Right forelimb (tissue), 1 donor: Measurements from ENCODE around the gene MECR.

Experiments
- DNase-seq: peaks from one replicate; pipeline ENCODE4 v3.0.0-alpha.2; 2018

Gene MECR

DNA sequence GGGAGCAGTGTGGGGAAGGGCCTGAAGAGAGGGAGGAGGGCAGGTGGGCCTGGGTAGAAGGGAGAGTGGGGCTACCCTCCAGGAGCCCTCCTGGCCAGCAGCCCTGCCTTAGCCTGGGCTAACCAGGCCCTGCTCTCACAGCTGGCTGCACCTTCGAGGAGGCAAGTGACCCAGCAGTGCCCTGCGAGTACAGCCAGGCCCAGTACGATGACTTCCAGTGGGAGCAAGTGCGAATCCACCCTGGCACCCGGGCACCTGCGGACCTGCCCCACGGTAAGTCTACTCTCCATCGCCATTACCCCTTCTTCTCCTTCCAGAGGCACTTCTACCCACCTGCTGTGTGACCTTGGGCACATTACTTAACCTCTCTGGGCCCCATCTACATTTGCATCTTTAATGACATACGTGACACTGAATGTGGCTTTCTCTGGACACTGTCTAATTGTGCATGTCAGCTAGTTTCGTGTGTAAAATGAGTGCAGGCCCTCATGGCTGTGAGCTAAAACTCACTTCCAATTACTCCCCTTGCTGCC lies 24.5 kb upstream of the MECR start:
- DNase-seq, result no peak

DNA sequence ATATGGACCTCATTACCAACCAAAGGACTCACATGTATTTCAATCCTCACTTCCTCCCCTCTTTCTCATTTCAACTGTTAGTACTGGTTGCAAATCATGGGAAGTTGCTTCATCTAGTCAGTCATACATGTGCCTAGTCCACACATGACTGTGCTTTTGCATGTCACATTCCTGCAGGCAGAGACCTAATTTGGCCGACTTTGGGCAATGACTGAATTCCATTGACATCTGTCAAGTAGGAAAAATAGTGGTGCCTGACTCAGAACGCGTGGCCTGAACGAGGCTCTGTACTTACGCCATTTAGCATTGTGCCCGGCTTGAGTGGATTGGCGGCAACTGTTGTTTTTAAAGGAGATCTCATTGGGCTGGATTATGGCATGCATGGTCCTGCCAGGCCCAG lies 23.6 kb upstream of the MECR start:
- no peak for DNase-seq

DNA sequence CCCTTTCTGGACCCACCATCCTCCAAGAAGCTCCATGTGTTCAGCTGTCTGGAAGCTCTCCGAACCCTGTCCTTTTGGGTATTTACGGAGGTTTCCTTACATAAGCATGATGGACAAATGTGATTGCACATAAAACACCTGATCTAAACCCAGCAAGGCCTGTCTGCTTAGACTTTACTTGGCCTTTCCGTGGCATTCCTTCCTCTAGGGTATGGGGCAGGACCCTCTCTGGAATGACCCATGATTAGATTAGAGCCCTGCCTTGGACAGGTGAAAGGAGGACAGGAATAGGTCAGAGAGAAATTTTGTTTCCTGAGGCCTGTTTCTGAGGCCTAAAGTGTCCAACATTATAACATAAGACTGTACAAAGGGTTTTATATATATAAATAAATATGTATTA lies 22.4 kb upstream of the MECR start:
- no peak for DNase-seq

DNA sequence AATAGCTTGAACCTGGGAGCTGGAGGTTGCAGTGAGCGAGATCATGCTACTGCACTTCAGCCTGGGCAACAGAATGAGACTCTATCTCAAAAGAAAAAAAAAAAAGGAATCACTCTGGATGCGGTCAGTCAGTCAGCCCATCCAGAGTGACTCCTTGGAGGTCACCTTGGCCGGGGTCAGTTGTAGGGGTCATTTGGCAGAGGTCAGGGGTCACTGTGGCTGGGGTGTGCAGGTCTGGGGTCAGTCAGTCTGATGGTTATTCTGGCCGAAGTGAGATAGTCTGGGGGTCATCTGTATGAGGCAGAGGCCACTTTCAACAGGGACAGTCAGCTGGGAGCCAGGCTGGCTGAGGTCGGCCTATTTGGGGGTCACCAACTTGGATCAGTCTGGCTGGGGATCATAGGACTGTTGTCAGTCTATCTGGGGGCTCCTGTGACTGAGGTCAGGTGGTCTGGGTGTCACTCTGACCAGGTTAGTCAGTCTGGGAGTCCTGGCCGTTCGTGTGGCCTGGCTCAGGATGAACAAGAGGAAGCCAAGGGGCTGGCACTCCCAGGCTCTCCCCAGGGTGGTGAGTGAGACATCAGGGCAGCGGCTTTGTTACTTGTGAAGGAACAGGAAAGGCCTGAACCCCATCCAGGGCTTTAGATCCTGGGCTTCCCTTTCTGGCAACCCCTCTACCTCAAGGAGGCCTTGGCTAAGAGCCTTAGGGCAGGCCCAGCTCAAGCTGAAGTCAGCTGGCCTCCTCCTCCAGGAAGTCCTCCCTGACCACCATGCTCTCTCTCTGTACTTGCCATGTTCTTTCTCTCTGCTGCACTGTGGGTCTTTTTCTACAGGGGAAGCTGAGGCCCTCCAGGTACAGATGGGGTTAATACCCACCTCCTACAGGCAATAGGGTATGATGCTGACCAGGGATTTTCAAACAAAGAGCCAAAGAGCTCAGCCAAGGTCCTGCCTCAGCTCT lies 20.7 kb upstream of the MECR start:
- no peak for DNase-seq

DNA sequence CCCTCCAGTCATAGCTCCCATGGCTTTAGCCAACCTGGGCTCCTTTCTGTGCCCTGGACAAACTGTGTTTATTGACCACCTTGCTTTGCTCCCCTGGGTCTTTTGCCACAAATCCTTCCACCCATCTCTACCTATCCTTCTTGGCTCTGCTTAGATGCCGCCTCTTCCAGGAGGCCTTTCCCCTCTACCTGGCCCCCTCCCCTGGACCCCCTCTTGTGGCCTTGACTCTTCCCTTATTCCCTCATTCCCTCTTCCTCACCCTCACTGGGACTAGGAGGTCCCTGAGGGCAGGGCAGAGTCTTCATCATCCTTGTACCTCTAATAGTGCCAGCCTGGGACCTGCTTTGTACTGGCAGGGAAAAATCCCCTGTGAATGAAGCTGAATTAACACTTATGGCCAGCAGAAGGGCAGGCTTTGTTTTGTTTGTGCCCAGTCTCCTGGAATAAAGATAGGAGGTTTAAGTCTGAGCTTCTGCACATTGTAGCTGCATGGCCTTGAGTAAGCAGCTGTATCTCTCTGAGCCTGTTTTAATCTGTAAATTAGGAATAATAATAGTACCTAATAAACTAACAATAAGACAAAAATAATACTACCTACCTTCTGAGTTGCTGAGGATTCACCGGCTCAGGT lies 19.3 kb upstream of the MECR start:
- no peak for DNase-seq

DNA sequence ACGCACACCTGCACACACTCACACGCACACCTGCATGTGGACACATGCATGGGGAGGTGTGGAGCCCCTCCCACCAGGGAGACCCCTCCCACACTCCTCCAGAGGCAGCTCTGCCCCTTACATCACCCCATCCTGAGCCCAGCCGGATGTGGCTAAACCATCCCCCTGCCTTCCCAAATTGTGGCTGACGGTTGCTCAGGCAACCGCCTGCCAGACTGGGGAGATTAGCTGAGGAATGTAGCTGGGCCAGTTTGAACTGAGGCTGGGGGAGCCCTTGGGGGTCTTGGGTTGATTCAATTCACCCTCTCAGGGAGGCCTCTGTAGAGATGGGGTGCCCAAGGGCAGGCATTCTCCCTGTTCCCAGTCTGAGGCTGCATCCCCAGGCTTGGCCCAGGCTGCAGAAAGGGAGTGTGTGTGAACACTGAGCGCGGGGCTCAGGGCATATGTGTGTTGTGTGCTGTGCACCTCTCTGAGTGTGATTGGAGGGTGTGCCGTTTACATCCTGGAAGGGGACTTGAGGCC lies 18.5 kb upstream of the MECR start:
- DNase-seq, result no peak

DNA sequence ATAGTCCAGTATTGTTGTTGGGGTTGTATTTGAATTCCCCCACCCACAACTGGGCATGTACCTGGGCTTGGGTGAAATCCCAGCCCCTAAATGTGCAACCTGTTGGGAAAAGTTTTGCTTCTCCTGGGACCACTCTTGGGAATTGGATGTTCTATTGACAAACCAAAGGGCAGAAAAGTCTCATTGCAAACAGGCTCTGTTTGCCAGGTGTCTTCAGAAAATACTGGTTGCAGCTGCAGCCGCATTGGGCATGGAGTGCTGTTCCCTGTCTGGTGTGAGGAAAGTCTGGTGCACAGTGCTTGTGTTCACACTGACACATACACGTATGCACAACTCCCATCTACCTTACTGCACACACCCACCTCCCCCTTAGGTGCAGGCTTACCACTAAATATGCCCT lies 17.7 kb upstream of the MECR start:
- DNase-seq, result no peak

DNA sequence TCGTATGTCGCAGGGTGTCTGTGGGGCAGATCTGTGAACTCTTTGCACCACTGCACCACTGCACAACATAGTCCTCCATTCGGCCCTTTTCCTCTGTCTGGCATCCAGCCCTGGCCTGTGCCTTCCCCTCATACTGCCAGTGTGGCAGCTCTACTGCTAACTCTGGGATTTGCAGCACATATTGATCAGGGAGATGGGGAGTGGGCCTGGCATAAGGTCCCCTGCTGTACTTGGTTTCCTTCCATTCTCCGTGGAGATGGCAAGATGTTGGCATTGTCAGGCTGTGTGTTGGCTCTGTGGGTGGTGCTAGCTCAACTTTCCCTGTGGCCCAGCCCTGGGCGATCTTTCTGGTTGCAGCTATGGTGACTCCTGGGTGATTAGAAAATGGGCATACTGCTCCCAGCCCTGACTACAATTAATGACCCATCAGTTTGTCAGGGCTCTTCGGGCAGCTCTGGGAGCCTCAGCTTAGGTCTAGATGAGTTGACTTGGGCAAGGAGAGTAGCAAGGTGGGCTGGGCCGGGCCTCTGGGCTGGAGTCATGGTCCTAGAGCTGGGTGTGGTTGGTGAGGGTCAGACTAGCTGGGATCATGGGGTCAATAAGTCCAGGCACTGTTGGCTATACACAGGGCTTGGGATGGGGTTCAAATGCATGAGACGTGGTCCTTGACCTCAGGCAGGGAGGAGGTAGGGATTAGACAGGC lies 17.0 kb upstream of the MECR start:
- no peak for DNase-seq

DNA sequence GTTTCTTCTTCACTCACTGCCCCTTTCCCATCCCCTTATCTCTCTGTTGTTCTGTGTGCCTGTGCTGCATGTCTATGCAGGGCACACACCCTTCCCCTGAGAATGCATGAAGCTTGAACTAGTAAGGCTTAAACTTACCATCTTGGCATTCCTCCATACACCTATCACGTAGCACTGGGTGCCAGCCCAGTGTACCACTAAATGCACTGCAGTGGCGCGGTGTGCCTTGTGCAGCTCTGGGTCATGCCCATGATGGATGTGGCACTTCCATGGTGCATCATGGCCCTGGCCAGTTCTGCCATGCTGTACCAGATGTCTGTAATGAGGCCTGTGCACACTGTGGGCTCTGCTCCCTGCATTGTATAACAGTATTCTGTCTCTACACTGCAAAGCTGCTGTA lies 16.3 kb upstream of the MECR start:
- DNase-seq, result no peak

DNA sequence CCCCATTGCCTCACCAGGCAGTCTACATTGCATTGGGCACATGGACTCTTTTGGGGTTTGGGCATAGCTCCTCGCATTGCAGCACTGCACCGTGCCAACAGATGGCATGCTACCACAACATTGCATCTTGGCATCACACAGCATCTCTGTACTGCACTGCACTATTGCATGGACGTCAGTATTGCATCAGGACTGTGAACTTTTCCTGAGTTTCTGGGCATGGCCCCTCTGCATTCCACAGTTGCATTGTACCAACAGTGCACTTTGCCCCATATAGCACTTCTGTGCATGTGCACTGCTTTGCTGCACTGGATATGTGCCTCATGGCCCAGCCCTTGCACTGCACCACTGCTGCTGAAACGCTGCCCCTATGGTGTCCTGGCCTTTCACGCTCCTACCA lies 15.1 kb upstream of the MECR start:
- no peak for DNase-seq

DNA sequence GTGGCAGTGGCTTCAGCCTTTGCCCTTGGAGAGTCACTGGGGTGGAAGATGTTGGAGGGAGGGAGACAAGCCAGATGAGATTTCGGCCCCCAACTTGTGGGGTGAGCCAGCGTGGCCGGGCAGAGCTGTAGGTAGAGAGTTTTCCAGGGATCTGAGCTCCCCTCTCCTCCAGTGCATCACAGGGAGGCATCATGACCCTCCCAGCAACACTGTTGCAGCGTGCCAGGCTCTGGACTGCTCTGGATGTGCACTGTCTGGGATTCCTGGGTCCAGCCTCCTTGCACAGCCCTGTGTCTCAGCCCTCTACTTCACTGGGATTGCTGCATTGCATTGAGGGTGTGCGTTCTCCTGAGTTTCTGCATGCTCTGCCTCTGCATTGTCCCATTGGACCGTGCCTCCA lies 14.5 kb upstream of the MECR start:
- DNase-seq, result no peak

DNA sequence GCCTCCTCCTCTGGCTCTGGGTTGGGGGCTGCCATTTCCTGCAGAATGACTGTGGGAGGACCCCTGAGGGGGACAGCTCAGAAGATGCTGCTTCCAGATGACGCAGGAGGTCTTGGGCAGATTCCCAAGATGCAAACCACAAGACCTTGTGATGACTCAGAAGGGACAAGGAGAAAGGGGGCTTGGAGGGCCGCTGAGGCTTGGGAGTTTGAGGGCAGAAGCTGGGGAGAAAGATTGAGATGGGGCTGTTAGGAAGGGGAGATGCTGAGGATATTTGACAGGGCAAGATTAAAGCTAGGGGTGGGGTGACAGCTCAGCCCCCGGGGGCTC lies 13.1 kb upstream of the MECR start:
- no peak for DNase-seq

DNA sequence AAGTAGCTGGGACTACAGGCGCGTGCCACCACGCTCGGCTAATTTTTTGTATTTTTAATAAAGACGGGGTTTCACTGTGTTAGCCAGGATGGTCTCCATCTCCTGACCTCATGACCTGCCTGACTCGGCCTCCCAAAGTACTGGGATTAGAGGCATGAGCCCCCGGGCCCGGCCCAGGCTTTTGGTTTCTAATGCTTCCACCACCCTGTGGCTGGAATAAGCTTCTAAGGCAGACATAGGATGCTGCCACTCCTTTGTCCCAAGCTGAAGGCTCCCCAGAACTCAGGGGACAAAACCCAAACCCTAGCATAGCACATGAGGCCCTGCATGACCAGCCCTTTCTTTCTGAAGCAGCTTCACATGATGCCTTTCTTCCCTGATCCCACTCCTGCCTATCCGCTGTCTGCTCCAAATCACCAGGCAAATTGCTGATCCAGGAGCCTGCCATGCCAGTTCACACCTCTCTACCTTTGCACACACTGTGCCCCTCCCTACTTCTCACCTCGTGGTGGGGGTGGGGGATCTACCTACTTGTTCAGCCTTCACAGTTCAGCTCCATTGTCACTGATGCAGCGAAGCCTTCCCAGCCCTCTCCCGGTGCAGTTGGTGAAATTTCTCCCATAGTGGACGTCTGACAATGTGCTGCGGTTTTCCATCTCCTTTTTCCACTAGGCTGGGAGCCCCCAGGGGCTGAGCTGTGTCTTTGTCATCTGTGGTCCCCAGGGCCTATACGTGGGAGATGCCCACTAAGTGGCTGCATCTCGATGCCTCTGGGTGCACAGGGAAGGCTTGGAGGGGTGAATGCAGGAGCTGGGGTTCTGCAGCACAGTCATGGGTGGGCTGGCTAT lies 12.5 kb upstream of the MECR start:
- no peak for DNase-seq

DNA sequence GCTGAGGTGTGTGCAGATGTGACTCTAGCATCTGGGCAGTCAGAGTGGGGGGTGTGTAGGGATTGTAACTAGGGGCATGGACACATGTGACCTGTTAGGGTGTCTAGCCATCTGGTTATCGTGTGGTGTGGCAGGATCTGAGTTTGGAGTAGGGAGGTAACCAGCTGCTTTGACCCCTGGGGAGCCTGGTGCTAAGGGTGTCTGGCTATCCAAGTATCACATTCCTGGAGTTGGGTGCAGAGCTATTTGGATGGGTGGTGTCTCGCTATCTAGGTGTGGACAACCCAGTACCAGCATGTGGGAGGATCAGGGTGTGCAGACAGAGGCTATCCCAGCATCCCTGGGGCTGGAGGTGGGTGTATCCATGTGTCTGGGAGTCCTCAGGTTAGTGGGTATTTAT lies 10.3 kb upstream of the MECR start:
- no peak for DNase-seq

DNA sequence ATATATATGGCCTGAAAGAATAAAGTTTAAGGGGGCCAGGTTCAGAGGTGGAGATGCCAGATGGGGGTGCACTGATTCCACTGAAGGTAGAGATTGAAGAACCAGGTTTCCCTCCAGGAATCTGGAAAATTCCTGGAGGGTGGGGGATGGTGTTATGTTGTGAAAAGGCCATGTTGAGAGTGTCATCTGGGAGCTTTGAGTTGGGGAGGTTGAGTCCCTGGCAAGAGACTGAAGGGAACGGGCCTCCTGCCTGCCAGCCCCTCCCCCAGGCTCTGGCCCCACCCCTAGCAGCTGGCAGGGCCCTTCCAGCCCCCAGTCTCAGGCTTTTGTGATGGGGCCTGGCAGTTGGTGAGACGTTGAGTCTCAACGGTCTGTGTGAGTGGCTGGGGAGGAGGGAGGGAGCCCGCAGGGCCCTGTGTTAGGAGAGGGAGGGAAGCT lies 9.7 kb upstream of the MECR start:
- no peak for DNase-seq

DNA sequence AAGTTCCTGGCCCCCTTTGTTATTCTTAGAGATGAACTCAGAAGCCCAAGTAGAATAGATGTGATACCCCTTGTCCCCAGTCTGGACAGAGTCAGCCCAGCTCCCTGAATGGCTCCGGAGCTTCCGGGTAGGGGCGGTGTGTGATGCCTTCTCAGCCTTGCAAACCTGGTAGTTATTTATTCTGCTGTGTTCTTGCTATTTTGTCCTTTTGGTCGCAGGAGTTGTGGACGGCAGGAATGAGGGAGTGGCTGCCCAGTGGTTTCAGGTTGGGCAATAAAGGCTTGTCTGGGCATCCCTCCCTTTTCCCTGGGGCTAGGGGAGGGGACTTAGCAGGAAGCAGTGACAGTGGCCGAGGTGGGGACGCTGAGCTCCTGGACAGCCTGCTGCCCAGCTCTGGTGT lies 8.4 kb upstream of the MECR start:
- DNase-seq, result no peak

DNA sequence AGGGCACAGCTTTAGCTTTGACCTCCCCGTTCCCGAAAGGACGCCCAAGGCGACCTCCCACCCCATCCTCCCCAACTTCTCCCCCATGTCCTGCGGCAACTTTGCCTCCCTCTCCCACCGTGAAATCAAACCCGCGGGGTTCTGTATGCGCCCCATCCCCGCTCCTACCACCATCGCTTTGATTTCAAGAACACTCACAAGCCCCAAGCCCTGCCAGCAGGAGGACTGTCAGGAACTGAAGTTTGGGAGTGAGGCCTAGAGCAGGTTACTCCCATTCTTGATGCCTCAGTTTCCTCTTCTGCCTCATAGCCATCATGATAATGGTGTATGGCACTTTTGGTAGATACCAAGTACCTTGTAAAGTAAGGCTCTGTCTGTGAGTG lies 7.9 kb upstream of the MECR start:
- no peak for DNase-seq

DNA sequence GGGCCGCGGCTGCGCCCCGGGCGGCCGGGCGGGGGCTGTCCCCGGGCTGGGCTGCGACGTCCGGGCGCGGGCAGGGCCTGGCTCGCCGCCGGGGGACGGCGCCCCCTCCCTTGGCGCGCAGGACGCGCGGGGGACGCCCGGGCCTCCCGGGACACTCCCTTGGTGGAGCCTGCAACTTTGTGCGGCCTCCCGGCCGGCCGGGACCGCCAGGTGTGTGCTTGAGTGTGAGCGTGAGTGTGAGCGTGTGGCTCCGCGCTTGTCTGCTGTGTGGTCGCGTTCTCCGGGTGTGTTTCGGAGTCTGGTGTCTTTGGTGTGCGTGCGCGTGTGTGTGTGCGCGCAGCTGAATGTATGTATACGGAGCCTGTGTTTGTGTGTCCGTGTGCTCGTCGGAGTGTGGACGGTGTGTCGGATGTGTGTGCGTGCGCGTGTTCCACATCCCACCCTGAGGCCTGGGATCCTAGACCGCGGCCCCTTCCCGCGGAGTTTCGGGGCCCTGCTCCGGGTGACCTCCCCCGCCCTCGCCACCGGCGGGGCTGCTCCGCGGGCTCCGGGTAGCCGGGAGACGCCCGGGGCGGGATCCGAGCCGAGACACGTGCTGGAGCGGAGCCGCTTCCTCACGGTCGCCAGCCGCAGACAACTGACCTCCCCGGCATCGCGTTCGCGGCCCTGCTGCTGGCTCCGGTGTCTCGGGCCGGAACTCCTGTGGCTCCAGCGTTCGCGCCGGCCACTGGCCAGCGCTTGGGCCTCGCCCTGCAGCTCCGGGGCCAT lies 7.3 kb upstream of the MECR start:
- no peak for DNase-seq

DNA sequence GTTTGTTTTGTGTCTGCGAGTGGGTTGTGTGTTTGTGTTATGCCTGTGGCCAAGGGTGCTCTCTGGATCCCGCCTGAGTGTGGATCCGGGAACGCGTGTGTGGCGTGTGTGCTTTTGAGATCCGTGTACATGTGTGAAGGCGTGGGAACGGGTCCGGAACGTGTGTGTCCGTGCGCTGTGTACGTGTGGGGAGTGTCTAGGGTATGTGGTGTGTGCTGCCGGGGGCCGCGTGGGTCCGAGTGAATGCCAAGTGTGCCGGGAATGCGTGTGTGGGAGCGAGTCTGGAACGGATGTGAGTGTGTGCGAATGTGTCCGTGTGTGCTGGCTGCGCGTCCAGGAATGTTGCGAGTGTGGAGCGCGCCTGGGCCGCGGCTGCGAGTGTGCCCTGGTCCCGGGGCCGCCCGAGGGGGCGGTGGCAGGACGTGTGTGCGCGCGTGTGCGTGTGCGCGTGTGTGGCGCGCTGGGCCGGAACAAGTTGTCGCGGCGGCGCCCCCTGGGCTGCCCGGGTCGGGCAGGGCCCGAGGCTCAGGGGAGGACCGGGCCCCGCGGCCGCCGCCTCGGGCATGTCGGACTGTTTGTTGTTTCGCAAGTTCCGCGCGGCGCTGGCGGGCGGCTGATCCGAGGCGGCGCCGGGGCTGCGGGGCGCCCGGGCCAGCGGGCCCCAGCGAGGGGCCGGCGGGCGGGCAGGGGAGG lies 6.5 kb upstream of the MECR start:
- DNase-seq, result peak; percentile 74

DNA sequence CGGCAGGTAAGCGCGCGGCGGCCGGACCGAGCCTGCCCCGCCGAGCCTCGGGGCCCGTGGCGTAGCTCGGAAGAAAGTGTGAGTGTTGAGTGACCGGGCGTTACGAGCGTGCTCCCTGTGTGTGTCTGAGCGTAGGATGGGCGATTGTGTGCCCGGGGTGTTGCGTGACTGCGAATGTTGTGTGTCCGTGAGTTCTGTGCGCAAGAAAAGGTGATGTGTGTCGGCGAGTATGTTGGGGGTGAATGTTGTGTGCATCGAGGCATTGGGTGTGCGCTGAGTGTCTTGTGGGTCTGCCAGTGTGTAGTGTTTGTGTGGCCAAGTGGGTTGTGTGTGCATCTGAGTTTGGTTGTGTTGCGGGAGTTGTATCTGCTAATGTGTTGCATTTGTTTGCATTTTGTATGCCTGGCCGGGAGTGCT lies 6.0 kb upstream of the MECR start:
- DNase-seq, result no peak
